GM18873 (cell line): ENCODE measurements around the gene ZBTB47.

Source experiments
- ATAC-seq: cut with Tn5 transposase; IDR thresholded peaks from one replicate; pipeline ENCODE4 v1.9.1; 2021; ENCODE audit warnings: mild to moderate bottlenecking, moderate library complexity, moderate number of reproducible peaks; ENCODE audit not compliant: unreplicated experiment, low FRiP score

Gene ZBTB47

GRCh38 chr3:42663581-42664437 lies 10.3 kb downstream of the ZBTB47 start:
- no peak for ATAC-seq

DNA sequence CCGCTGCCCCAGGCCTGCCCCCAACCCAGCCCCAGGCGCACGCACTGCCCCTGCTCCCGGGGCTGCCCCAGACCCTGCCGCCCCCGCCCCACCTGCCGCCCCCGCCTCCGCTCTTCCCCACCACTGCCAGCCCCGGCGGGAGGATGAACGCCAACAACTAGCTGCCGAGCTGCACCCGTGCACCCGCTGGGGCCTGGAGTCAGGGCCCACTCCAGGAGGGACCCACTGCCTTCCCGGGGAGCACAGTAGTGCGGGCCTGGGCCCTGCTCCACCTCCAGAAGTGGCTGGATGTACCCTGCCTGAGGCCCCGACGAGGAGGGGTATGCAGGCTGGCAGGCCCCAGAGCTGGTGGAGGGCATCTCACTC lies 10.9 kb downstream of the ZBTB47 start:
- no peak for ATAC-seq

GRCh38 chr3:42665050-42665878 lies 11.8 kb downstream of the ZBTB47 start:
- ATAC-seq, result no peak

DNA sequence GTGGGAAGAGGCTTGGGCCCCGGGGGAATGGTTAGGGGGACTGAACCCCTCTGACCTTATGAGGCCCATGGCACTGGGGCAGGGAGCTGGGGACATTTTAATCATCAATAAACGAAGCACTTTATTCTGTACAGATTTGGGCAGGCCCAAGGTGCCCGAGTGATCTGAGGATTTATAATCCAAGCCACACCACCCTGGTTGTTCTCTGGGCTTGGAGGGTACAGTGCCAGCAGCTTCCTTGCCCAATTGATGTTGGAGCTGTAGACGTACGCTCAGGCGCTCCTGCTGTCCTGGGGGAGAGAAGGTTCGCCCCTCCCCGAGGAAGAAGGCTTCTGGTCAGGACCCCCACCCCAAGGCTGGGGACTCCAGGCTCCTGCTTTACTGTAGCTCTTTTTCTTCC lies 12.5 kb downstream of the ZBTB47 start:
- no peak for ATAC-seq

DNA sequence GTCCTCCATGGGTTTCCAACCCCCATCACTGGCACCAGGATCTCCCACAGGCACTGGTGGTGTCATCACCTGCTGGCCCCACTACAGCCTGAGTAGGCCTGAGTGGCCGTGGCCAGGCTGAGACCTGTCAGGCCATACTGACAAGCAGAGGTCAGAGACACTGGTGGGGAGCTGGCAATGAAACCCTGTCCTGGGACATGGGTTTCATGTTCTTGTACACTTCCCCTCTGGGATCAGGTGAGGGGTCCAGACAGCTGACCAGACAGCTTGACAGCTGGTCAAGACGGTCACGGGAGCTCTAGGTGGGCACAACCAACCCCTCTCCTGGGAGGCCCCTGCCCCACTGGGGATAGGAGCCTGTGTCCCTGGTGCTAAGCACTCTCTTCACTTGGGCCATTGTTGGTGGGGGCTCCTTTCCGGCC lies 13.1 kb downstream of the ZBTB47 start:
- ATAC-seq, result no peak

DNA sequence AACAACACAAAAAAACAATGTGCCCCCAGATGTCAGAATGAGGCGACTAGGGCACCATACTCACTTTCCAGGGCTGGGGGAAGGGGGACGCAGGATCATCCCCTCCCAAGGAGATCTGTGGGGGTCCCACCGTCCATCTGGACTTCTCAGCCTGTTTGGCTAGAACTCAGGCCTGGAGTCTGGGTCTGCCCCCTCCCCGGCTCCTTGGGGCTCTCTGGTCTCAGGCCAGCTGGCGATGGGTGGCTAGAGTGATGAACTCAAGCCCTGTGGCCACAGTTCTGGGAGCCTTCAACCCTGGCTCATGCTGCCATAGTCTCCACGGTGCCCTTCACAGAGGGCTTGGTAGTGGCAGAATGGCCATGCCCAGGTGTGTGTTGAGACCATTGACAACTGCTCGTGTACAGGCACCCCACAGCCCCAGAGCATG lies 13.6 kb downstream of the ZBTB47 start:
- no peak for ATAC-seq

- ATAC-seq, result no peak
Measured at GRCh38 chr3:42667523-42668412, 14.3 kb downstream of the ZBTB47 start.

- no peak for ATAC-seq
Measured at GRCh38 chr3:42668413-42668760, 14.9 kb downstream of the ZBTB47 start.

DNA sequence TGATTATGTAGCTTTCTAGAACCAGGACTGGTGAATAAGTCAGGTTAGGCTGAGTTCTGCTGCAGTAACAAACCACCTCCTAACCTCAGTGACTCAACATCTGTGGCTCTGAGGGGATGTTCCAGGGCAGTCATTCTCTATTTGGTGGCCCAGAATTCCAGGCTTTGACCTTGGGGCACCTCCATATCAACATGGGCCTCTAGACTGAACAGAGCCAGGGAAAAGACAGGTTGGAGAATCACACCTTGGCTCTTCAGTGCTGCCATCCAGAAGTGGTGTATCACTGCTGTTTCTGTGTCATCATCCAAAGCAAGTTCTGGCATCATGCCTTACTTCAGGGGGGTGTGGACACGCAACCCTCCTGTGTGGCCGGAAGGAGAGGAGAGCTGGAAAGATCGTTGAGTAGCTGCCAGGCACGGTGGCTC lies 15.3 kb downstream of the ZBTB47 start:
- no peak for ATAC-seq

DNA sequence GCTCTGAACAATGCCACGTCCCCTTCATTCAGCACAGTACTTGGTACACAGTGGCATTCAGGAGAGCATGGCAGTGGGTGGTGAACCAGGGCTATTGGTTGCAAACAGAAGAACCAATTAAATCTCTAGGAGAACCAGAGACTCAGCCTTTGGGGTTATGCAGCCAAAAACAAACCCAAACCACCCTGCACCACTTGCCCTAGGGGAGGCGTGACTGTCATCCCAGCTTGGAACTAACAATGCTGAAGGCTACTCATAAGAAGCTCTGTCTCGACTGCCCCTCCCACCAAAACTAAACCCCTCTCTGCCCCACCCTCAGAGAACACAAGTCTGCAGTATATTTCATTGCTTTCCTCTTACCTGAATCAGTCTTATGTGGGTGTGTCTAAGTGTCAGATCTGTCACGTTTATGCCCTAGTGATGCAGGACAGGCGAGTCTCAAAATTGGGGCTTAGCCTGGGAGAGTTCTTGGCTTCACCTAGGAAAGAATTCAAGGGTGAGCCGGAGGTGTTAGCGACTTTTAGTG lies 16.6 kb downstream of the ZBTB47 start:
- no peak for ATAC-seq

DNA sequence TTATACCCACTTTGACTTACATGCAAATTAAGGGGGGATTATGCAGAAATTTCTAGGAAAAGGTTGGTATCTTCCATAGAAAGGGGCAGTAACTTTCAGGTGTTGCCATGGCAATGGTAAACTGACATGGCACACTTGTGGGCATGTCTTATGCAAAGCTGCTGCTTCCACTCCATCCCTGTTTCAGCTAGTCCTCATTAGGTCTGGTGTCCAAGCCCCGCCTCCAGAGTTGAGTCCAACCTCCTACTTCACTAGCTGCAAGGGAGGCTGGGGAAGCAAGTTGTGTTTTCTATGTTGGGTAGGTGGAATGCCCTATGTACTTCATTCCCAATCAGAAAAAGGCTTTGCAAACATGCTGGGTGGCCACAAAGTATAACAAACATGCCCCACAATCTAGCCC lies 17.2 kb downstream of the ZBTB47 start:
- no peak for ATAC-seq

DNA sequence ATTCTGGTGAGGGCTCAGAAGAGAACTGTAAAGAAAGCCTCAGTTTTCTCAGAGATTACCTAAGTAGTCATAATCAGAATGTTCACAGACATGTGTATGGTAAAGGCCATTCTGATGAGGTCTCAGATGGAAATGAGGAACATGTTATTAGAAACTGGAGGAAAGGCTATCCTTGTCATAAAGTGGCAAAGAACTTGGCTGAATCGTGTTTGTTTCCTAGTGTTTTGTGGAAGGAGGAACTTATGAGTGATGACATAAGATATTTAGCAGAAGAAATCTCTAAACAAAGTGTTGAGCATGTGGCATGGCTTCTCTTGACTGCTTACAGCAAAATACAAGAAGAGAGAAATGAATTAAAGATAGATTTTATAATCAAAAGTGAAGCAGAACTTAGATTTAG lies 19.0 kb downstream of the ZBTB47 start:
- ATAC-seq, result no peak

DNA sequence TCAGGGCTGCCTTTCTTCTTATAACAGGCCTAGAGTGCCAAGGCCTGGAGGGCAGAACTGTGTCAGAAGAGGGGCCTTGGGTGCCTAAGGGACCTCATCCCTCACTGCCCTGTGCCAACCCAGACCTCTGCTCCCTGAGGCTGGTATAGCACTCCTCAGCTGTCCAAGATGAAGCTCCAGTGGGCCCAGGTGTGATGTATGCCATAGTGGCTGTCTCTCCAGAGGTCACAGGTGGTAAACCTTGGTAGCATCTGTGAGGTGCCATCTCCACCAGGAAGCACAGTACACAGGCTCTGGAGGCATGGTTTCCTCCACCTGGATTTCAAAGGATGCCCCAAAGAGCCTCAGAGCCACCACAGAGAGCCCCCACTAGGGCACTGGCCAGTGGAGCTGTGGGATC lies 19.6 kb downstream of the ZBTB47 start:
- no peak for ATAC-seq

GRCh38 chr3:42674146-42674545 lies 20.6 kb downstream of the ZBTB47 start:
- ATAC-seq, result no peak

- ATAC-seq, result no peak
Measured at GRCh38 chr3:42675909-42676308, 22.4 kb downstream of the ZBTB47 start.

- no peak for ATAC-seq
Measured at GRCh38 chr3:42678447-42678846, 24.9 kb downstream of the ZBTB47 start.

- no peak for ATAC-seq
Measured at GRCh38 chr3:42680271-42680670, 26.8 kb downstream of the ZBTB47 start.

DNA sequence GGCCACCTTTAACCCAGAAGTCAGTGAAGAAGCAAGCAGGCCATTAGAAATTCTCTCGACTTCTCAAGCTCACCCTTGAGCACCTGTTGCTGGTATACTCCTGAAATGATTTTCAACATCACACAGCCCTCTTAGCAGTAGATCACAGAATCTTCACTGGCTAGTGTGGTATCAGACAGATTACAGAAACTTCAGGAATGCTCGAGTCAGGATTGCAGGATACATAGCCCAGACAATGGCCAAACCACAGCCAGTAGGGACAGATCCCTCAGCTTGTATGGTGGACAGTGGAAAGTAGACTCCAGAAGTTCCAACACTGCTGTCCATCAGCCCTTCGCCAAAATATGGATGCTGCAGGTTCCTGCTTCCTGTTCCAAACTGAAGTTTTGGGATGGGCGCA lies 27.3 kb downstream of the ZBTB47 start:
- no peak for ATAC-seq

DNA sequence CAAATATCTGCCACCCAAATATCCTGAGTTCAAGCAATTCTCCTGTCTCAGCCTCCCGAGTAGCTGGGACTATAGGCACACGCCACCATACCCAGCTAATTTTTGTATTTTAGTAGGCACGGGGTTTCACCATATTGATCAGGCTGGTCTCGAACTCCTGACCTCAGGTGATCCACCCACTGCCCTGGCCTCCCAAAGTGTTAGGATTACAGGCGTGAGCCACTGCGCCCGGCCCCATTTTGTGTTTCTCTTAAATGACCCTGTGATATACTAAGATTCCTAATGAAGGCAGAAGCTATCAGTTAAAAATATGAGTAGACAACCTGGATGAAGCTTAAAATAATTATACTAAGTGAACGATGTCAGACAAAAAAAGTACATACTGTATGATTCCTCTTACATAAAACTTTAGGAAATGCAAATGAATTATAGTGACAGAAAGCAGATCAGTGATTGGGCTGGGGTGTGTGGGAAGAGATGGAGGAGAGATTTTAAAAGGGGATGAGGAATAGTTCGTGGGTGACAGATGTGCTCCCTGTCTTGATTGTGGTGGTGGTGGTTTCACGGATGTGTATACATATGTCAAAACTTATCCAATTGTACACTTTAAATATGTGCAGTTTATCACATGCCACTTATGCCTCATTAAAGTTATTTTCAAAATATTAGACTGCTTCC lies 28.0 kb downstream of the ZBTB47 start:
- no peak for ATAC-seq
